Effector memory CD8-positive, alpha-beta T cell (primary cell): ENCODE results near the gene RDH13.
"Not testable (repeated sequence)": the region's sequence is repeated elsewhere in the genome, so short reads cannot be mapped to it uniquely, and the experiment has no call there.

Experiments used
- ATAC-seq: fragments of 150-1000 bp; cut with Tn5 transposase; replicated peaks from 2 replicates; pipeline ENCODE4 v1.10.0; 2021; ENCODE audit warnings: mild to moderate bottlenecking, moderate library complexity
- DNase-seq, 3 experiments: peaks; one replicate each; pipeline ENCODE4 v3.0.0; 2021
- H3K27ac Mint-ChIP-seq, 2 donors: one replicate each; pipeline ENCODE4 v1.8.0; 2022; ENCODE audit warnings: mild to moderate bottlenecking in 2 of 2, mixed read lengths in 2 of 2, moderate library complexity in 2 of 2
- H3K27me3 Mint-ChIP-seq, 2 donors: one replicate each; pipeline ENCODE4 v1.8.0; 2022; ENCODE audit warnings: mixed read lengths in 2 of 2
- H3K36me3 Mint-ChIP-seq: one replicate; pipeline ENCODE4 v1.8.0; 2022; ENCODE audit warnings: mild to moderate bottlenecking, moderate library complexity, mixed read lengths; ENCODE audit not compliant: insufficient read depth
- H3K4me1 Mint-ChIP-seq, 2 donors: one replicate each; pipeline ENCODE4 v1.8.0; 2022; ENCODE audit warnings: low read depth in 2 of 2, mixed read lengths in 2 of 2
- H3K4me3 Mint-ChIP-seq, 2 donors: one replicate each; pipeline ENCODE4 v1.8.0; 2022; ENCODE audit warnings: mild to moderate bottlenecking in 2 of 2, mixed read lengths in 2 of 2, moderate library complexity in 2 of 2
- H3K9me3 Mint-ChIP-seq, 2 donors: one replicate each; pipeline ENCODE4 v1.8.0; 2022; ENCODE audit warnings: mixed read lengths in 2 of 2
- total RNA-seq, 9 experiments: gene quantifications; one replicate each; lab custom pipeline; 2026; lab: John Stamatoyannopoulos, UW

Gene RDH13, protein sequence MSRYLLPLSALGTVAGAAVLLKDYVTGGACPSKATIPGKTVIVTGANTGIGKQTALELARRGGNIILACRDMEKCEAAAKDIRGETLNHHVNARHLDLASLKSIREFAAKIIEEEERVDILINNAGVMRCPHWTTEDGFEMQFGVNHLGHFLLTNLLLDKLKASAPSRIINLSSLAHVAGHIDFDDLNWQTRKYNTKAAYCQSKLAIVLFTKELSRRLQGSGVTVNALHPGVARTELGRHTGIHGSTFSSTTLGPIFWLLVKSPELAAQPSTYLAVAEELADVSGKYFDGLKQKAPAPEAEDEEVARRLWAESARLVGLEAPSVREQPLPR
- 8.7 to 26.8 (median 14.0) reads per million in 9 experiments for total RNA-seq

GRCh38 chr19:55062735-55063491 lies at the start of gene RDH13:
TSS of gene RDH13 (minus strand) at chr19:55063148. CDS start at chr19:55063032, 116 bp downstream.
- peak within 1 kb of the TSS; percentile 80 to 82 for H3K4me3 Mint-ChIP-seq
- H3K4me1 Mint-ChIP-seq = peaks cover 7 to 14% of the 10 kb centered on the region in 2 donors
- H3K36me3 Mint-ChIP-seq = peaks cover 18% of the 10 kb centered on the region
- no peaks in the 10 kb centered on the region for H3K9me3 Mint-ChIP-seq
- peak within 1 kb of the TSS; percentile 57 to 84 for H3K27ac Mint-ChIP-seq
- H3K27me3 Mint-ChIP-seq = peaks cover 21 to 23% of the 10 kb centered on the region in 2 donors
- DNase-seq (peak; percentile 95 to 98 (median 98)), ATAC-seq (peak; percentile 98)

GRCh38 chr19:55112246-55112776 lies 49.4 kb upstream of the RDH13 start:
- no peak for ATAC-seq
- H3K27me3 Mint-ChIP-seq = no peaks in the 10 kb centered on the region
- no peaks in the 10 kb centered on the region for H3K9me3 Mint-ChIP-seq
- H3K36me3 Mint-ChIP-seq = peaks cover 20% of the 10 kb centered on the region
- H3K27ac Mint-ChIP-seq = peak overlapping the region in 1 of 2 donors; percentile 32
- peaks cover 27 to 35% of the 10 kb centered on the region in 2 donors for H3K4me1 Mint-ChIP-seq
- DNase-seq = no peak
- no peak overlapping the region for H3K4me3 Mint-ChIP-seq

- Mint-ChIP-seq H3K9me3 (no peaks in the 10 kb centered on the region), H3K4me3 (no peak overlapping the region), H3K27me3 (no peaks in the 10 kb centered on the region), H3K4me1 (peaks cover 25 to 29% of the 10 kb centered on the region in 2 donors), H3K27ac (peak overlapping the region in 1 of 2 donors; percentile 24), H3K36me3 (peaks cover 13% of the 10 kb centered on the region)
- ATAC-seq (no peak), DNase-seq (no peak)
Measured at GRCh38 chr19:55111238-55111831, 48.4 kb upstream of the RDH13 start.

GRCh38 chr19:55109527-55110291 lies 46.8 kb upstream of the RDH13 start:
- Mint-ChIP-seq H3K4me1 (peaks cover 14 to 15% of the 10 kb centered on the region in 2 donors), H3K36me3 (peaks cover 16% of the 10 kb centered on the region), H3K9me3 (no peaks in the 10 kb centered on the region), H3K27ac (no peak overlapping the region), H3K27me3 (no peaks in the 10 kb centered on the region), H3K4me3 (no peak overlapping the region)
- ATAC-seq (no peak), DNase-seq (no peak)

GRCh38 chr19:55107252-55107651 lies 44.3 kb upstream of the RDH13 start:
- peaks cover 30% of the 10 kb centered on the region for H3K36me3 Mint-ChIP-seq
- ATAC-seq = not testable (repeated sequence)

GRCh38 chr19:55106591-55106990 lies 43.6 kb upstream of the RDH13 start:
- ATAC-seq = no peak
- Mint-ChIP-seq H3K4me3 (no peak overlapping the region), H3K4me1 (peaks cover 7 to 15% of the 10 kb centered on the region in 2 donors), H3K27me3 (no peaks in the 10 kb centered on the region), H3K27ac (no peak overlapping the region), H3K9me3 (no peaks in the 10 kb centered on the region), H3K36me3 (peaks cover 34% of the 10 kb centered on the region)
- DNase-seq = no peak

More at GRCh38 chr19:55107252-55107651, 44.3 kb upstream of the RDH13 start:
- H3K4me3 Mint-ChIP-seq, H3K27me3 Mint-ChIP-seq, DNase-seq, H3K9me3 Mint-ChIP-seq, H3K27ac Mint-ChIP-seq: not testable (repeated sequence)
- H3K4me1 Mint-ChIP-seq = peaks cover 7 to 15% of the 10 kb centered on the region in 2 donors

GRCh38 chr19:55105237-55105636 lies 42.3 kb upstream of the RDH13 start:
- no peak for ATAC-seq
- Mint-ChIP-seq H3K27me3 (no peaks in the 10 kb centered on the region), H3K27ac (peak overlapping the region in 1 of 2 donors; percentile 22), H3K4me1 (peaks cover 7 to 15% of the 10 kb centered on the region in 2 donors), H3K36me3 (peaks cover 34% of the 10 kb centered on the region), H3K4me3 (no peak overlapping the region), H3K9me3 (no peaks in the 10 kb centered on the region)
- no peak for DNase-seq

GRCh38 chr19:55103190-55103589 lies 40.2 kb upstream of the RDH13 start:
- no peaks in the 10 kb centered on the region for H3K9me3 Mint-ChIP-seq
- no peak overlapping the region for H3K27ac Mint-ChIP-seq
- DNase-seq (no peak), ATAC-seq (no peak)
- H3K4me3 Mint-ChIP-seq = no peak overlapping the region
- H3K36me3 Mint-ChIP-seq = peaks cover 28% of the 10 kb centered on the region
- no peaks in the 10 kb centered on the region for H3K27me3 Mint-ChIP-seq
- peaks cover 0 to 12% of the 10 kb centered on the region in 2 donors for H3K4me1 Mint-ChIP-seq

GRCh38 chr19:55101261-55101660 lies 38.3 kb upstream of the RDH13 start:
- no peaks in the 10 kb centered on the region for H3K9me3 Mint-ChIP-seq
- peaks cover 0 to 7% of the 10 kb centered on the region in 2 donors for H3K4me1 Mint-ChIP-seq
- no peak overlapping the region for H3K27ac Mint-ChIP-seq
- no peak overlapping the region for H3K4me3 Mint-ChIP-seq
- no peaks in the 10 kb centered on the region for H3K27me3 Mint-ChIP-seq
- H3K36me3 Mint-ChIP-seq = peaks cover 34% of the 10 kb centered on the region
- DNase-seq (no peak), ATAC-seq (no peak)

DNA sequence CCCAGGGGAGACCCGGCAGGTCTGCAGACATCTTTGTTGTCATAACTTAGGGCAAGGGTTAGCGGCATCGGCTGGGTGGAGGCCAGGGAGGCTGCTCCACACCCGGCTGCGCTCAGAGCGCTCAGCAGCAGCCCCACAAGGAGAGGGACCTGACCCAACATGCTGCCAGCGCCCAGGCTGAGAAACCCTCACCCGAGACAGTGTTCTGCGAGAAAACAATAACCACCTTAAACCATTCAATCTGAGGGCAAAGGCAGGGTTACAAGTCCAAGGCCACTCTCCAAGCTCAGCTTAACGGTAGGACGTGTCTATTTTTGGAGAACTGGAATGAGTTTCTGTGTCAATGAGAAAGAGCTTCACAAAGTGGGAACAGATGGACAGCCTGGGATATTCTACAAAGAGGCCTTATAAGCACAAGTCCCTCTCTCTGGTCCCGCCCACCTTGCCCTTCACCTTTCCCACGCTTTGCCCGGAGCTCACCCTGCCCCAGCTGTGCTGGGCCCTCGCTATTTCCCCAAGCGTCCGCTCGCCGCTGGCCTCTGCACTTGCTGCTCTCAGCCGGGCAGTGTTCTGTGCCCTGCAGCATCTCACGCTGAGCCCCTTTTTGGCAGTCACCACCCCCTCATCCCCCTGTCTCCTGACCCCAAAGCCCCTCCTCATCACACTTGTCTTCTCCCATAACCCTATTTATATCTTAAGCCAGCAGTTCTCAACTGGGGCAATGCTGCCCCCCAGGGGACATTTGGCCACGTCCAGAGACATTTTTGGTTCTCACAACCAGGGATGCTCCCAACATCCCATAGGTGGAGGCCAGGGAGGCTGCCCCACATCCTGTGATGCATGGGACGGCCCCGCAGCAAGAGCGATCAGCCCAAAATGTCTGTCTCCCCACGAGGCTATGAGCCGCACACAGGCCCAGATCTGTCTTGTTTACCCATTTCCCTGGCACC lies 36.9 kb upstream of the RDH13 start:
- Mint-ChIP-seq H3K4me1 (peaks cover 0 to 4% of the 10 kb centered on the region in 2 donors), H3K27me3 (no peaks in the 10 kb centered on the region), H3K36me3 (peaks cover 30% of the 10 kb centered on the region), H3K9me3 (no peaks in the 10 kb centered on the region), H3K27ac (peak overlapping the region; percentile 13 to 84), H3K4me3 (no peak overlapping the region)
- DNase-seq = no peak
- no peak for ATAC-seq

DNA sequence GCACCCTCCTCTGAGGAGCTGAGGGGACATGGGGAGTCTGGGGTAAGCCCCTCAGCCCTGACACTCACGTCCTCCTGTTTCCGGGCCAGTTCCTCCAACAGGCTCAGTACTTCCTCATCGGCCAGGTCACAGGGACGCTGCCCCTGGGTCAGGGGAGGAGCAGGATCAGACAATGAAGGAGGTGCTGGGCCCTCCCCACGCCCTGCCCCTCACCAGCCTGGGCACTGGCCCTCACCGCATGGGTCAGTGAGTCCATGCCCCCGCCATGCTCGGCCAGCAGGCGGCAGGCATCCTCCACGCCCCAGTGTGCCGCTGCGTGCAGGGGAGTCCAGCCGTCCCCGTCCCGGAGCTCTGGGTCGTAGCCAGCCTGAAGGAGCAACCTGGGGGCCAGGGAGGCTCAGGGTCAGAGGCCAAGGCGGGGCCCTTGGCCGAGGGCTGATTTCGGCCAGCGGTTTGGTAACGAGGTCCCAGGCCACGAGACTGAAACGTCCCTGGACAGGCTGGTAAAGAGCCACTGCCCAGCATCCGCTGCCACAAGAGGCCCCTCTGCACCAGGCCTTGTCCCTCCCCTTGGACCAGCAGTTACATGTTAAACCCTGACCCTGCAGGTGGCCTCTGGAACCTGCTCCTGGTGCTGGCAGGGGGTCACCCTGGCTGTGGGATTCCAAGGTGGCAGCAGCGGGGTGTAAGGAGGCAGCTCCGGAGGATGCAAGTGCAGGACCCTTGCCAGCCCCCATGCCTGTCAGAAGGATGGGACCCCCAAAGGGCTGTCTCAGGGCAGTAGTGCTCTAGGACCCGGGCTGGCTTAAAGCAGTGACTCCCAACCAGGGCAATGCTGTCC lies 36.0 kb upstream of the RDH13 start:
- Mint-ChIP-seq H3K4me3 (no peak overlapping the region), H3K9me3 (no peaks in the 10 kb centered on the region), H3K27me3 (no peaks in the 10 kb centered on the region), H3K4me1 (peaks cover 0 to 4% of the 10 kb centered on the region in 2 donors), H3K36me3 (peaks cover 33% of the 10 kb centered on the region), H3K27ac (no peak overlapping the region)
- no peak for ATAC-seq
- DNase-seq = no peak
